Nephron progenitor cell (in vitro differentiated cells): Measurements from ENCODE around the gene CRELD2.

Experiments used
- DNase-seq: peaks from one replicate; pipeline ENCODE4 v3.0.0; 2021
- H3K27ac Mint-ChIP-seq: 2 replicates; pipeline ENCODE4 v1.8.0; 2021; ENCODE audit warnings: mild to moderate bottlenecking, moderate library complexity, mixed read lengths
- H3K27me3 Mint-ChIP-seq: 2 replicates; pipeline ENCODE4 v1.8.0; 2021; ENCODE audit warnings: mild to moderate bottlenecking, low read depth, mixed read lengths; ENCODE audit not compliant: poor library complexity
- H3K36me3 Mint-ChIP-seq: 2 replicates; pipeline ENCODE4 v1.8.0; 2021; ENCODE audit warnings: low read depth, mixed read lengths
- H3K4me1 Mint-ChIP-seq: 2 replicates; pipeline ENCODE4 v1.8.0; 2021; ENCODE audit warnings: mixed read lengths
- H3K4me3 Mint-ChIP-seq: 2 replicates; pipeline ENCODE4 v1.8.0; 2021; ENCODE audit warnings: mild to moderate bottlenecking, moderate library complexity, mixed read lengths
- H3K9me3 Mint-ChIP-seq: 2 replicates; pipeline ENCODE4 v1.8.0; 2021; ENCODE audit warnings: mild to moderate bottlenecking, moderate library complexity, mixed read lengths
- CTCF ChIP-seq: fragments of 200-600 bp; sonication (generic); IDR thresholded peaks from 2 replicates; pipeline ENCODE4 v1.5.0; 2021; ENCODE audit warnings: antibody characterized with exemption

Gene CRELD2

DNA sequence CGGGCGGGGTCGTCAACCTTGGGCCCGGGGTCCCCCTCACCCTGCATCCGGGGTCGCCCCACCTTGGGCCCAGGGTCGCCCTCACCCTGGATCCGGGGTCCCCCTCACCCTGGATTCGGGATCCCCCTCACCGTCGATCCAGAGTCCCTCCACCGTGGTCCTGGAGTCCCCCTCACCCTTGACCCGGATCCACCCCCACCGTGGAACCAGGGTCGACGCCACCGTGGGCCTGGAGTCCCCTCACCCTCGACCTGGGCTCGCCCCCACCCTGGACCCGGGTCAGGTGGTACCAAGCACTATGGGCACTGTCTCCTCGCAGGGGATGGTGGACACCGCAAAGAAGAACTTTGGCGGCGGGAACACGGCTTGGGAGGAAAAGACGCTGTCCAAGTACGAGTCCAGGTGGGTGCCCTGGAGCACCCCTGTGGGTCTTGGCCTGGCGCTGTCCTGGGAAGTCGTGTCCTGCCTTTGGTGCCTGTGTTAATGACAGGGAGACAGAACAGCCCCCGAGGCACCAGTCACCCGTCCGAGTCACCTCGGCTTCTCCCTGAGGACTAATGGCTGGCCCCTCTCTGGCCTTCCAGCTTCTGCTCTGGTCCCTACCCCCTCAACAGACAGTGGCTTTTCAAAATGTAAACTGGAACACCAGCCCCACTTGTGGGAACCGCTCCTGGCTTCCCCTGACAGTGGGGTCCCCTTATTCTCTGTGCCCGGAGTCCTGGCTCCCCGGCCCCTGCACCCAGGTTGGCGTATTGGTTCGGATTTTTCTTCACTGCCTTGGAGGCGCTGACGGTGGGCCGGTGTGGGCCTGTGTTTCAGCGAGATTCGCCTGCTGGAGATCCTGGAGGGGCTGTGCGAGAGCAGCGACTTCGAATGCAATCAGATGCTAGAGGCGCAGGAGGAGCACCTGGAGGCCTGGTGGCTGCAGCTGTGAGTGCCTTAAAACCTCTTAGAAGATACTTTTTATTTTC is 762 bp downstream of the CRELD2 start:
- Mint-ChIP-seq H3K4me3 (peak overlapping the region; percentile 76), H3K27me3 (no peaks in the 10 kb centered on the region), H3K36me3 (no peaks in the 10 kb centered on the region), H3K4me1 (peaks cover 25% of the 10 kb centered on the region), H3K27ac (no peak overlapping the region), H3K9me3 (no peaks in the 10 kb centered on the region)
- DNase-seq, result no peak
- no peak for TF ChIP-seq CTCF

- Mint-ChIP-seq H3K27ac (no peak overlapping the region), H3K9me3 (no peaks in the 10 kb centered on the region), H3K4me1 (peaks cover 32% of the 10 kb centered on the region), H3K27me3 (no peaks in the 10 kb centered on the region), H3K36me3 (peaks cover 5% of the 10 kb centered on the region), H3K4me3 (no peak overlapping the region)
- TF ChIP-seq CTCF, result no peak
- DNase-seq, result no peak
These were observed 2.4 kb downstream of the CRELD2 start for GRCh38 chr22:49920859-49921258.

- DNase-seq, result no peak
- no peaks in the 10 kb centered on the region for H3K9me3 Mint-ChIP-seq
- H3K4me1 Mint-ChIP-seq, result peaks cover 36% of the 10 kb centered on the region
- H3K27me3 Mint-ChIP-seq, result no peaks in the 10 kb centered on the region
- H3K4me3 Mint-ChIP-seq, result no peak overlapping the region
- H3K27ac Mint-ChIP-seq, result no peak overlapping the region
- no peak for TF ChIP-seq CTCF
- H3K36me3 Mint-ChIP-seq, result peaks cover 5% of the 10 kb centered on the region
These were observed 3.3 kb downstream of the CRELD2 start for GRCh38 chr22:49921508-49922278.

GRCh38 chr22:49922484-49922883 is 4.0 kb downstream of the CRELD2 start:
- peaks cover 5% of the 10 kb centered on the region for H3K36me3 Mint-ChIP-seq
- no peak overlapping the region for H3K4me3 Mint-ChIP-seq
- no peak for DNase-seq
- TF ChIP-seq CTCF, result no peak
- no peaks in the 10 kb centered on the region for H3K27me3 Mint-ChIP-seq
- H3K9me3 Mint-ChIP-seq, result no peaks in the 10 kb centered on the region
- H3K27ac Mint-ChIP-seq, result no peak overlapping the region
- H3K4me1 Mint-ChIP-seq, result peaks cover 43% of the 10 kb centered on the region

- no peak overlapping the region for H3K4me3 Mint-ChIP-seq
These were observed 4.5 kb downstream of the CRELD2 start for GRCh38 chr22:49922926-49923325.

More at GRCh38 chr22:49922926-49923325, 4.5 kb downstream of the CRELD2 start:
- DNase-seq, result no peak
- Mint-ChIP-seq H3K36me3 (peaks cover 5% of the 10 kb centered on the region), H3K27me3 (no peaks in the 10 kb centered on the region), H3K4me1 (peaks cover 43% of the 10 kb centered on the region), H3K9me3 (no peaks in the 10 kb centered on the region), H3K27ac (no peak overlapping the region)
- no peak for TF ChIP-seq CTCF
